Panc1 (cell line): ENCODE measurements around the gene TMEM256.

ENCODE experiments used
- SIN3A ChIP-seq: IDR thresholded peaks from 2 replicates; pipeline ENCODE4 v1.6.1; 2012; ENCODE audit warnings: low read depth, mild to moderate bottlenecking, low read length, moderate library complexity, borderline replicate concordance; ENCODE audit not compliant: insufficient read depth
- TCF7L2 ChIP-seq: IDR thresholded peaks from 2 replicates; pipeline ENCODE4 v1.6.1; 2011; ENCODE audit warnings: mild to moderate bottlenecking, low read depth, low read length, inconsistent platforms

- TF ChIP-seq TCF7L2: no peak
- no peak for TF ChIP-seq SIN3A
These were observed 19.3 kb downstream of the TMEM256 start for GRCh38 chr17:7384489-7385081.
